SK-N-SH (cell line): Measurements from ENCODE around the gene AUP1. TPM values are rescaled to one million over a fixed set of nuclear protein-coding genes. Genes with fewer than 3 reads are reported as not detected.

ENCODE experiments used
- CTCF ChIA-PET: fragments of 300-600, 350-600 bp; formaldehyde crosslinking; extraction: SDS; loops from one replicate; lab custom pipeline; 2021; lab: Yijun Ruan, JAX
- POLR2A ChIA-PET: fragments of 350-600 bp; sonication (Branson Sonifier 250); formaldehyde crosslinking; extraction: SDS; loops from one replicate; lab custom pipeline; 2020; ENCODE audit warnings: antibody characterized with exemption, inconsistent platforms; lab: Yijun Ruan, JAX
- DNase-seq: peaks from one replicate; pipeline ENCODE4 v3.0.0; 2012
- H2AFZ ChIP-seq: fragments of 200-600 bp; sonication (generic); 2 replicates; pipeline ENCODE4 v1.8.1; 2016; ENCODE audit warnings: antibody characterized with exemption, mild to moderate bottlenecking, low read depth
- H3F3A ChIP-seq: fragments of 200-600 bp; sonication (generic); replicated peaks from 2 replicates; pipeline ENCODE3; 2016; ENCODE audit warnings: antibody characterized with exemption, mild to moderate bottlenecking; ENCODE audit not compliant: insufficient read depth
- H3K27ac ChIP-seq, 2 experiments: fragments of 200-500 bp in 1 of 2; fragments of 200-600 bp in 1 of 2; sonication (Bioruptor generic) in 1 of 2; sonication (generic), shearing (Covaris generic) in 1 of 2; 2 replicates each; pipeline versions ENCODE4 v1.5.1 to v1.6.1; 2014 to 2016; ENCODE audit warnings: low read depth in 2 of 2, inconsistent platforms in 1 of 2, low read length in 1 of 2, mild to moderate bottlenecking in 1 of 2, mixed read lengths in 1 of 2
- H3K27me3 ChIP-seq: fragments of 200-600 bp; sonication (generic), shearing (Covaris generic); 2 replicates; pipeline ENCODE4 v1.6.1; 2016; ENCODE audit warnings: mixed run types; ENCODE audit not compliant: insufficient read depth
- H3K36me3 ChIP-seq, 2 experiments: fragments of 200-500 bp in 1 of 2; fragments of 200-600 bp in 1 of 2; sonication (Bioruptor generic) in 1 of 2; sonication (generic) in 1 of 2; replicated peaks in 1 of 2; 2 replicates each; pipeline versions ENCODE3 to v1.5.1; 2014 to 2016; ENCODE audit warnings: low read length in 1 of 2, mild to moderate bottlenecking in 1 of 2; ENCODE audit not compliant: insufficient read depth in 2 of 2, control insufficient read depth in 1 of 2
- H3K4me1 ChIP-seq, 2 experiments: fragments of 200-500 bp in 1 of 2; fragments of 200-600 bp in 1 of 2; sonication (Bioruptor generic) in 1 of 2; sonication (generic), shearing (Covaris generic) in 1 of 2; 2 replicates each; pipeline versions ENCODE4 v1.5.1 to v1.6.1; 2014 to 2016; ENCODE audit warnings: low read depth in 1 of 2, low read length in 1 of 2, mixed run types in 1 of 2; ENCODE audit not compliant: insufficient read depth in 2 of 2, control insufficient read depth in 1 of 2
- H3K4me2 ChIP-seq: fragments of 200-600 bp; sonication (generic), shearing (Covaris generic); 2 replicates; pipeline ENCODE4 v1.6.1; 2017; ENCODE audit warnings: mixed run types
- H3K4me3 ChIP-seq, 2 experiments: fragments of 200-500 bp in 1 of 2; fragments of 200-600 bp in 1 of 2; sonication (Bioruptor generic) in 1 of 2; sonication (generic), shearing (Covaris generic) in 1 of 2; 2 replicates each; pipeline versions ENCODE4 v1.5.1 to v1.8.1; 2014 to 2016; ENCODE audit warnings: low read depth in 2 of 2, inconsistent platforms in 1 of 2, low read length in 1 of 2, mild to moderate bottlenecking in 1 of 2, mixed read lengths in 1 of 2, moderate library complexity in 1 of 2
- H3K79me2 ChIP-seq: fragments of 200-600 bp; sonication (generic); 2 replicates; pipeline ENCODE4 v1.8.1; 2017; ENCODE audit warnings: mild to moderate bottlenecking; ENCODE audit not compliant: insufficient read depth
- H3K9ac ChIP-seq: fragments of 200-600 bp; sonication (generic); 2 replicates; pipeline ENCODE4 v1.6.1; 2017; ENCODE audit warnings: mixed run types
- H3K9me2 ChIP-seq: fragments of 200-600 bp; sonication (generic); 2 replicates; pipeline ENCODE4 v1.6.1; 2017; ENCODE audit warnings: mixed run types
- H3K9me3 ChIP-seq: fragments of 200-600 bp; sonication (generic); 2 replicates; pipeline ENCODE4 v1.6.1; 2017; ENCODE audit warnings: mixed run types, mild to moderate bottlenecking, moderate library complexity
- H4K20me1 ChIP-seq: fragments of 200-600 bp; sonication (generic); 2 replicates; pipeline ENCODE4 v1.6.1; 2017; ENCODE audit warnings: mild to moderate bottlenecking, mixed run types; ENCODE audit not compliant: insufficient read depth
- CHD2 ChIP-seq: fragments of 150-350 bp; IDR thresholded peaks from 2 replicates; pipeline ENCODE4 v1.6.1; 2018; ENCODE audit warnings: low read length; ENCODE audit not compliant: partially characterized antibody
- FOSL2 ChIP-seq: IDR thresholded peaks from 2 replicates; pipeline ENCODE4 v1.4.0; 2012; ENCODE audit warnings: low read depth, mild to moderate bottlenecking, moderate library complexity, borderline replicate concordance
- FOXJ3 ChIP-seq: sonication (generic); formaldehyde crosslinking; IDR thresholded peaks from 2 replicates; pipeline ENCODE4 v1.5.1; 2020; ENCODE audit warnings: mild to moderate bottlenecking, missing genetic modification reagents
- GABPA ChIP-seq: IDR thresholded peaks from 2 replicates; pipeline ENCODE4 v1.4.0; 2012; ENCODE audit warnings: low read depth, mild to moderate bottlenecking
- JUND ChIP-seq: IDR thresholded peaks from 2 replicates; pipeline ENCODE4 v1.4.0; 2012
- MAX ChIP-seq: IDR thresholded peaks from 2 replicates; pipeline ENCODE4 v1.4.0; 2012; ENCODE audit warnings: low read depth
- NRF1 ChIP-seq: IDR thresholded peaks from 2 replicates; pipeline ENCODE4 v1.6.1; 2012; ENCODE audit warnings: low read depth, mild to moderate bottlenecking, low read length
- PBX3 ChIP-seq: IDR thresholded peaks from 2 replicates; pipeline ENCODE4; 2012
- POLR2AphosphoS5 ChIP-seq: IDR thresholded peaks from 2 replicates; pipeline ENCODE4 v1.6.1; 2012; ENCODE audit warnings: low read depth, low read length
- RAD21 ChIP-seq: IDR thresholded peaks from 2 replicates; pipeline ENCODE4 v1.6.1; 2012; ENCODE audit warnings: mild to moderate bottlenecking, low read length
- RCOR1 ChIP-seq: fragments of 150-350 bp; IDR thresholded peaks from 2 replicates; pipeline ENCODE4 v1.6.1; 2017; ENCODE audit warnings: antibody characterized with exemption, low read length
- REST ChIP-seq: IDR thresholded peaks from 2 replicates; pipeline ENCODE4 v1.6.1; 2012; ENCODE audit warnings: mild to moderate bottlenecking, low read depth, low read length, moderate library complexity
- TAF1 ChIP-seq: IDR thresholded peaks from 2 replicates; pipeline ENCODE4 v1.6.1; 2012; ENCODE audit warnings: low read depth, mild to moderate bottlenecking, low read length, moderate library complexity, borderline replicate concordance
- TEAD4 ChIP-seq: IDR thresholded peaks from 2 replicates; pipeline ENCODE4 v1.4.0; 2012; ENCODE audit warnings: mild to moderate bottlenecking, borderline replicate concordance; ENCODE audit not compliant: insufficient read depth
- USF1 ChIP-seq: IDR thresholded peaks from 2 replicates; pipeline ENCODE4 v1.4.0; 2012; ENCODE audit warnings: low read depth, borderline replicate concordance
- YY1 ChIP-seq: IDR thresholded peaks from 2 replicates; pipeline ENCODE4 v1.4.0; 2012; ENCODE audit warnings: low read depth, mild to moderate bottlenecking
- ZBTB33 ChIP-seq: IDR thresholded peaks from 2 replicates; pipeline ENCODE4 v1.4.0; 2012; ENCODE audit warnings: low read depth, borderline replicate concordance
- WGBS: methylation state at CpG from one replicate; pipeline ENCODE4 v1.1.6; 2017; ENCODE audit warnings: low lambda C conversion rate; 5-methylcytosine and 5-hydroxymethylcytosine counted together
- polyA plus RNA-seq, 3 experiments: library from polyadenylated mRNA; depleted of rRNA; stranded (reverse); fragments of >200 nt; gene quantifications; 2 replicates each; pipeline ENCODE4 v1.2.3, GENCODE V29; 2012

Gene AUP1
- polyA plus RNA-seq, 1 of the 3 experiments (the other 2 are of a cell fraction) = 118 TPM

GRCh38 chr2:74507926-74508520, 21.5 kb downstream of the AUP1 start (continued):
- TF ChIP-seq GABPA = no peak
- peak; percentile 92 for TF ChIP-seq RCOR1
- no peak for TF ChIP-seq ZBTB33
- 0 out of 2 replicates have a peak, but pooled peaks have one; percentile 3 for TF ChIP-seq FOSL2
- peak; percentile 46; the same call in 1 of the 2 replicates for TF ChIP-seq TEAD4
- no peak for TF ChIP-seq USF1
- TF ChIP-seq FOXJ3 (CRISPR knock-in tag) = peak; percentile 71
- TF ChIP-seq YY1 = no peak

GRCh38 chr2:74507145-74507925, 22.2 kb downstream of the AUP1 start, which contains the start of gene PCGF1:
Gene PCGF1 (minus strand): TSS chr2:74507695. CDS start chr2:74507668, 27 bp downstream.
- peak within 1 kb of the TSS; percentile 95 for H3K9ac ChIP-seq
- CTCF ChIA-PET = interaction anchor here (0.6 to 7.5 kb wide), 20 partner anchors 11 to 146 kb away, joined by 3 to 80 read pairs (median 4); partner anchors contain the start of genes AUP1, CCDC142, DQX1 and HTRA2
- peaks cover 19 to 26% of the 10 kb centered on the region in 2 experiments; a peak in 3 of 4 replicates for H3K4me1 ChIP-seq
- H4K20me1 ChIP-seq = no peaks in the 10 kb centered on the region
- H3K27ac ChIP-seq = peak within 1 kb of the TSS; percentile 99 to 100
- POLR2A ChIA-PET = interaction anchor here (0.7 to 2.3 kb wide), 8 partner anchors 11 to 68 kb away, joined by 3 to 11 read pairs (median 7); partner anchors contain the start of genes AUP1, CCDC142, HTRA2 and TTC31
- H3K79me2 ChIP-seq = peaks cover 17% of the 10 kb centered on the region; the same call in 1 of the 2 replicates
- H3K4me3 ChIP-seq = peak within 1 kb of the TSS; percentile 84 to 86
- H3K9me3 ChIP-seq = no peaks in the 10 kb centered on the region
- H2AFZ ChIP-seq = peak within 1 kb of the TSS; percentile 85
- peak within 1 kb of the TSS; percentile 96 for H3K4me2 ChIP-seq
- peaks cover 28% of the 10 kb centered on the region for H3F3A ChIP-seq
- H3K36me3 ChIP-seq = peaks cover 15 to 20% of the 10 kb centered on the region in 2 experiments
- no peaks in the 10 kb centered on the region for H3K9me2 ChIP-seq
- H3K27me3 ChIP-seq = no peaks in the 10 kb centered on the region
- 1% methylated on average over 29 of the region's 56 CpGs for WGBS
- DNase-seq = peak; percentile 97
- TF ChIP-seq JUND (no peak), RAD21 (peak; percentile 57), YY1 (peak; percentile 95), ZBTB33 (no peak), REST (no peak), CHD2 (peak; percentile 7), PBX3 (no peak), POLR2AphosphoS5 (peak; percentile 83), TAF1 (peak; percentile 85), MAX (peak; percentile 73), USF1 (peak; percentile 68; the same call in 1 of the 2 replicates), NRF1 (peak; percentile 97)
